Stimulated activated CD4-positive, alpha-beta T cell treated with anti-CD3 and anti-CD28 coated beads, Interleukin-2, amount 100 ng/mL, for 48 hours (primary cell): ENCODE measurements around the gene ZNF511.
A peak's percentile ranks its signal among the peaks of the same experiment; 100 is the strongest.

Source experiments
- DNase-seq, 2 donors: peaks; one replicate each; pipeline ENCODE4 v3.0.0-alpha.2; 2020

Gene ZNF511

GRCh38 chr10:133274751-133275683 is 33.7 kb upstream of the ZNF511 start:
- peak; percentile 70 for DNase-seq

DNA sequence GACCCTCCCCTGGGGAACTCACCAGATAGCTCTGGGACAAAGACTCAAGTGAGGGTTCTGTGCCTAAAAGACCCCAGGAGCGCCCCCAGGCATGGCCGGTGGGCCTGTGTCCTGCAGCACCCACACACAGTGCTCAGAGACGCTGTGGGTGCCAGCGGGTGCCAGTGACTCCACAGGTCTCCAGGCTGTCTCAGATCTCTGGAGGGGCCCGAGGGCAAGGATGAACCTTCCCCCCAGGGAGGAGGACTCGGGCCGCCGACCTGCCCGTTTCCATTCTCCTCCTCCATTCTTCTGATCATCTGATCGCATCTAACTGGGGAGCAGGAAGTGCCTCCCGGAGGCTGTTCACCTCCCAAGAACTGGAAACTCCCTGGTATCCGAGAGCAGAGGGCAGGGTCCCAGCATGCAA is 33.0 kb upstream of the ZNF511 start:
- peak in 1 of 2 donors; percentile 43 for DNase-seq

DNA sequence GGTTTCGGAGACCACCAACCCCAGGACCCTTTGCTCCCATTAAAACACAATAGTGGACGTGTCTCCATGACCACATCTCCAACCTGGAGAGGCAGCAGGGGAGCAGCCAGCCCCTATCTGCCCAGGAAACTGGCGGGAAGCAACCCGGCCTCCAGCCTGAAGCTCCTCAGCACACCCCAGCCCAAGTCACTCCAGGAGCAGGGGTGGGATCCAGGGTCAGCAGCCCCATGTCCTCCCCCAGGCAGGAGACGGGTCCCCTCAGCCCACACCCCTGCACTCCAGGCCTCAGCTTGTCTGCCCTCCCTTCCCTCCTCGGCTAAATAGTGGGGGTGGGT is 32.6 kb upstream of the ZNF511 start:
- DNase-seq = no peak

- peak; percentile 58 to 78 for DNase-seq
These were observed 32.1 kb upstream of the ZNF511 start, which contains the start of gene ADAM8 for GRCh38 chr10:133276435-133277201. Gene ADAM8, minus strand, starts transcription at chr10:133276868. Its CDS starts 51 bp downstream, at chr10:133276817.

DNA sequence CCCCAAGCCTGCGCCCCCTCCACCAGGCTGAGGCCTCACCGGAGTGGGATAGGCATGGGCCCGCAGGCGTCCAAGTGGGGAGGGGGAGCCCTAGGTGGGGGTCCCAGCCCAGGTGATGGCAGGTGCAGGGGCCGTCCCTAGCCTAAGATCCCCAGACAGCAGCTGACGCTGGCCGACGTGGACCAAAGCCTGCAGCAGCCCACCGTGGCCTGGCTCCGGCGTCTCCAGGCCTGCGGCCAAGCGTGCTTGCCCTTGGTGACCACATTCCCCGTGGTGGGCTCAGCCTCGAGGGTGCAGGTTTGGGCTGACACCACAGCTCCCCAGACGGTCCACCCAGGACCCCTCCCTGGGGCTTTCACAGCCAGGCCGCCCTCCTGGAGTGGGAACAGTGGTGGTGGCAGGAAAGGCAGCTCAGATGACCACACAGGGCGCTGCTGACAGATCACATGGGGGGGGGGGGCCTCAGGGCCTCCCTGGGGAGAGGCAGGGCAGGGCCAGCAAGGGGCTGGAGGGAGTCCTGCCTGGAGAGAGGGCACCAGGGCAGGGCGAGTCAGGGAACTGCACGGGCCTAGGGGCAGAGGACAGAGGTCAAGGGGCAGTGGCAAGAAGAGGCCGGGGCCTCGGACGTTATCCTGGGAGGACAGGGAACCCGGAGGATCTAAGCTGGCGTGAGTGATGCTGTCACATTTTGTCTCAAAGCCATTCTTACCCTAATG is 31.3 kb upstream of the ZNF511 start:
- DNase-seq = no peak

GRCh38 chr10:133277993-133278576 is 30.6 kb upstream of the ZNF511 start:
- no peak for DNase-seq

DNA sequence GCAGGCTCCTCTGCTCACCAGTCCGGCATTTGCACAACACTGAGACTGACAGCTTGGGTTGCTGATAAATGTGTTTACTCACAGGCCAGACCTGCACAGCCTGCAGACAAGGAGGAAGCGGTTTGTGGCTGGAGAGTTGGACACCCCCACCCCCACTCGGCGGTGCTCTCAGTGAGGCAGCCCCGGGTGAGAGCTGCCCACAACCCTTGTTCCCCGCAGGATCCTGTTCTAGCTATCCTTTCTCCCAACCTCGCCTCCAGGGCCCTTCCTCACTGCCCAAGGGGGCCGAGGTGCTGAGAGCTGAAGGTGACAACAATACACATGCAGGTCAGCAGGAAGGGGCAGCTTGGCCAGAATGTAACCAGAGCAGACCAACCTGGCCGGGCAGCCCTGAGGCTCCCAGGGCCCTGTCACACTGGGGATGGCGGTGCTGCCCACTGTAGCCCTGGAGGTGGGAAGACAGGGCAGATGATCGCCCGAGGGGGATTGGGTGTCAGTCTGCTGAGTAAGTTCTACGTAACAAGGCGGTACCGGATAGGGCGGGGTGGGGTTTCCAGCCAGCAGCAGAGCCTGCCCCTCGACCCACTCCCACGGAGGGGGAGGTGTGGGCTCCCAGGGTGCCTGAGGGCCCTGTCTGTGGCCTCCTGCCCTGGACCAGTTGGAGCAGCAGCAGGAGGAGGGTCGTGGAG is 30.0 kb upstream of the ZNF511 start:
- DNase-seq = peak in 1 of 2 donors; percentile 26

- DNase-seq = no peak
These were observed 29.1 kb upstream of the ZNF511 start for GRCh38 chr10:133279326-133280226.

GRCh38 chr10:133280391-133281059 is 28.2 kb upstream of the ZNF511 start:
- no peak for DNase-seq

GRCh38 chr10:133281084-133281483 is 27.6 kb upstream of the ZNF511 start:
- DNase-seq = no peak

DNA sequence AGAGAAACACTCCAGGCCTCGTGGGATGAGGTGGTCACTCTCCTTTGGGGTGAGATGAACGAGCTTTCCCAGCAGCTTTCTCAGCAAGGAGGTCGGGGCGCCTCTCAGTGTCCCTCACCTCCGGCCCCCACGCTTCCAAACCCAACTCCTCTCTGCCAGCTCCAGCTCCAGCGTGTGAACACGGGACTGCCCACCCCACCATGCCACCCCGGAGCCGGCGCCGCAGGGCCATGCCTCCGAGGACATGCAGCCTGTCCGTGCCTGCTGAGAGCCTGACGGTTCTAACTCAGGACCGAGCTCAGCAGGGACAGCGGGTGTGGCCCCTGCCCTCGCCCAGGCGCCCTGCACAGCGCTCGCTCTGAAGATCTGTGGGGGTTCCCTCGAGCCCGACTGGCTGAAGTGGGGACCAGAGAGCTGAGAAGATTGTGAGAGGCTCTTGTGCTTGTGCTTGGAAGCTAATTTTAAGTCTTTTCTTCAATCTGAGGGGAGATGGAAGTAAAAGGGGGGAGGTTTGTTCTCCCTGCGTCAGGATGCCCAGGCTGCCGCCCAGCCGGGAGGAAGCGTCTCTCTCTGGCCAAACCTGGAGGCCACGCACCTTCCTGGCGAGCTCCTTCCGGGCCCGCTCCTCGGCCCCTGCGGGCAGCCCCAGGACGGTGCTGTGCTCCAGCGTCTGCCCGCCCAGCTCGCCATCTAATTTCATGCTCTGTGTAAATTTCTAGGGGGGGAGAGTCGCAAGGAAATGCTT is 26.9 kb upstream of the ZNF511 start:
- DNase-seq = no peak

DNA sequence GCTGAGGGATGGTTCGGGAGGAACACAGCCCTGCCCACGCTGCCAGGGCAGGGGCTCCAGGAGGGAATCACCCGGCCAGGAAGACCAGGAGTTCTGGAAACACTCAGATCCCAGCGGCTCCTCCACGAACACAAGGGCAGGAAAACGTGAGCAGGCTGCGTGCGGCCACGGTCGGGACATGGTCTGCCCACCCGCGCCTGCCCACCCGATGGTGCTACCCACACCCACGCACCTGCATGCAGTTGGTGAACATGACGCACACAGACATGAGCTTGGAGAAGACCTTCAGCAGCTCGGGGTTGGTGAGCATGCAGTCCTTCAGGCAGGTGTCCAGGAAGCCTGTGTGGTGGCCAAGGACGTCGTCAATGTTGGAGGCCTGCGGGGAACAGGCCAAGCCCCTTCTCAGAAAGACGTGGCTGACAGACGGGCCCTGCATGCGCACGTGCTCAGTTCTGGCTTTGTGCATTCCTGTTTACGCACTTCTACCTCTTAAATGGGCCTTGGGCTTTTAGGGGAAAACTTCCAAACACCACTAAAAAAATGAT is 25.8 kb upstream of the ZNF511 start:
- DNase-seq = no peak

DNA sequence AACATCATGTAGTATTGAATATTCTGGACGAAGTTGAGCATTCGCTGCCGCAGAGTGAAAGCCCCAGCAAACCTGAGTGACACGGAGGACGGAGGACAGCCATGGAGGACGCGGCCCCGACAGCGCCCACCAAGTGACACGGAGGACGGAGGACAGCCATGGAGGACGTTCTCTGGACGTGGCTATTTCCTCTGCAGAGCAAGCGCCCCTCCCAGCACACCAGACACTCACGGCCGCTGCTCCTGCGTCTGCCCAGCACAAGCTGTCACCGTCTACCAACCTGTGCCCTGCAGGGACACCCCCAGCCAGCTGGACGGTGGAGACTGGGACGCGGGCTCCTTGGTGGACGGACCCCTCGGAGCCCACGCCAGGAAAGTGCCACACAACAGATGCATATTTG is 24.8 kb upstream of the ZNF511 start:
- no peak for DNase-seq

GRCh38 chr10:133285217-133285616 is 23.5 kb upstream of the ZNF511 start:
- no peak for DNase-seq

- no peak for DNase-seq
These were observed 22.3 kb upstream of the ZNF511 start for GRCh38 chr10:133286366-133286765.

DNA sequence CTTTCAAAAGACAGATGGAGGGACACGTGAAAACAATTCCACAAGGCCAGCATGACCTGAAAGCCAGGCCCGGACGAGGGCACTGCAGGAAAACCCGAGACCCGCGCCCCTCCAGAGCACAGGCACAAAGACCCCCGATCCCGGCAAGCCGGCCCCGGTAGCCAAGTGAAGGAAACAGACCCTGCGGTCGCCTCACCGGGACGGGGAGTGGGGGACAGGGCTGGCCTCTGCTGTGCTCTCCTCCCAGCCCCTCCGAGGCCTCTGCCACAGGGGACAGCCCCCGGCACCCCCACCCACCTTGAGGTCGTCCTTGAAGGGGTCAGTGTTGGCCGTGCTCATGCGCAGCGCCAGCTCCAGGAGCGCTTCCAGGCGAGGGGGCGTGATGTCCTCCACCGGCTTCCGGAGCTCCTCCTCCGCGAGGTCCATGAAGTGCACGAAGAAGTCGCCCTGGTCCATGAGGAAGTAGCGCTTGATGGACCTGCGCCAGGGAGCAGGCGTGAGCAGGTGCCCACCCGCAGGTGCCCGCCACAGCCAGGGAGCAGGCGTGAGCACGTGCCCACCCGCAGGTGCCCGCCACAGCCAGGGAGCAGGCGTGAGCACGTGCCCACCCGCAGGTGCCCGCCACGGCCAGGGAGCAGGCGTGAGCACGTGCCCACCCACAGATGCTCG is 20.7 kb upstream of the ZNF511 start:
- no peak for DNase-seq

GRCh38 chr10:133289761-133290160 is 19.0 kb upstream of the ZNF511 start:
- no peak for DNase-seq

DNA sequence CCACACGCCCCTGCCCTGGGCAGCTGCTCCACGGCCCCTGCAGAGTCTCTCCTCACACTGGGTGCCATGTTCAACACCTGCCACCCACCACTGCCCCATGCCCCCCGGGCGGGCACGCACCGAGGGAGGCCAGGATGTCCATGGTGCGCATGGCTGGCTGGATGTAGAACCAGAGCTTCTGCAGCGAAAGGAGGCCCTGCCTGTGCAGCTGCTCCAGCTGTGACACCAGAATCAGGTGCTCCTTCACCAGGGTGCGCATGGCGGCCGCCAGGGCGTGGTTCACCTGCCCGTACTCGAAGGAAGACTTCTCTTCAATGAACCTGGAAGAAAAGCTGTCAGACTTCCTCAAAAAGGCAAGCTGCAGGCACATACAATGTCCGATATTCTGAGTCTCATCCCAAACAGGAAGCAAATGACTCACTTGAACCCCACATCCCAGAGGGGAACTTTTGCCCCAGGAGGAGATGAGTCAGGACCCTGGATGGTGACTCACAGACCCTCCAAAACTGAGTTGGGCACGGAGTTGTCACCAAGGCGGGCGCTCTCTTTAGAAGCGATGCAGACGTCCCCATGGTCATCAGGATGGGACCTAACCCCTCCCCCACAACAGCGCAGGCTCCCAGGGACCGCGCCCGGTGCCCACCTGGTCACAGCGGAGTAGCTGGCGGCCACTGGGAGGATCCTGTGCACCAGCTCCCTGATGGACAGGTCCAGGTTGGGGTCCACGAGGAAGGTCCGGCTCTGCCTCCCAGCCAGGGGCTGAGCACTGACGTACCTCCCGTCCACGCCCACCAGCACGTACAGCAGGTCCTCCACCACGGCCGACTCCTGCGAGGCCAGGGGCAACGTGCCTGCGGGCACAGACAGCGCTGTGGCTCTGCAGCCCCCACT is 15.6 kb upstream of the ZNF511 start:
- DNase-seq = no peak
